Measurements from ENCODE around the gene PTPRD.
A peak's percentile ranks its signal among the peaks of the same experiment; 100 is the strongest.

PTPRD gene

DNA sequence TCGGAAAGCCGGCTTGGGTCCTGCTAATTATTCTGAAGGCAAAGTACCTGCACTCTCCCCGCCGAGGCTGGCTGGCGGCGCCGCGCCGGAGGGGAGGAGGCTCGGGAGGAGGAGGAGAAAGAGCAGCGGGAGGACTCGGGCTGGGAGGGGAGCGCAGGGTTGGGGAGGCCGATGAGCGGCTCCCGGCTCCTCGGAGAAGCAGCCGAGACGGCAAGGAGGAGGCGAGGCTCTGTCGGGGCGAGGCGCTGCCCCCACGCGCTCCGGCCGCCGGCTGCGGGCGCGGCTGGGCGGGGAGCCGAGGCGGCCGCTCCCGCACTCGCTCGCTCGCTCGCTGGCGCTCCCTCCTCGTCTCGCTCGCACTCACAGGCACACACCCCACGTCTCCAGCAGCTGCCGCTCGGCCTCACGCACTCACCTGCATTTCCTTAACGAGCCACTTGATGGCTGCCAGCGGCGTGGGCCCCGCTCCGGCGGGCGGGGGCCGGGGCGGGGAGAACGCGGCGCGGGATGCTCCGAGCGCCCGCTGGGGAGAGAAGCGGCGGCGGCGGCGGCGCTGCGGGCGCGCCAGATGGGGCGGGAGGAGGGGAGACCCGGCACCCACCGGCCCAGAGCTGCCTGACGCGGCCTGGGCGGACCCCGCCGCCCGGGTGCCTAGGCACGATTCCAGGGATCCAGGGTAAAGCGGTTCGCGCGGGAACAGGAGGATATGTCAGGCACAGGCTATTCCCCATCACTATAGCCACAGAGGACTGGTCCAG, at the start of gene PTPRD:
TSS of gene PTPRD (minus strand) at position 362 of the 758 bp plus-strand sequence.
- DNase-seq = peak; percentile 1

DNA sequence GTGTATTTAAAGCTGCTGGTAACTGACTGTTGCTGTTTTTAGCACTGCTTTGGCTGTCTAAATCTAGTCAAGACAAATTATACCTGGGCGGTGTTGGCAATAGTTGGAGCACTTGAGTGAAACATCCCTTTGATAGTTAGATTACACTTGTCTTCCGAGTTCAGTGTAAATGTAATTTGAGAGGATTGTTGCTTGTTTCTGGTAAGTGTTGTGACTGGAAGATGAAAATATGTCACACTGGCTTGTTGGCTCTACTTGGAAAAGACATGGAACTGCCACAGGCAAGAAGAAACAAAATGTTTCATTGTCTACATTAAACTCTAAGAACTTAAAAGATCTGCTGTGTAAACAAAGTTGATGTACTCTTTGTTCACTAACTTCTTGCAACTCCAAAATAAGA, 49.2 kb upstream of the PTPRD start:
- no peak for DNase-seq

DNA sequence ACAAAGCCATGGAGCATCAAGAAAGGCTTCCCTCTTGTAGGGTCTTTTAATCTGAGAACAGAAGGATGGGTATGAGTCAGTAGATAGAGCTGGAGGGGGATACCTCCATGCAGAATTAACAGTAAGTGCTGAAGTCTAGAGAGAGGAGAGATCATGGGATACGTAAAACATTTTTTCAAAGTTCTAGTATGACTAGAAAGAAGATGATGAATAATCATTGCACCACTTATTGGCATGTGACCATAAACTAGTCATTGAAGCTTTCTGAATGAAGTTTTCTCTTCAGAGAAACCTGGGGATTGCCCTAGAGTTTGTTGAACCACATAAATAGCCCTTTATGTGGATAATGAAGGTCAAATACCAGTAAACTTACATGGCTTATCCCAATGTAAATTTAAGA, 48.6 kb upstream of the PTPRD start:
- DNase-seq = no peak

DNA sequence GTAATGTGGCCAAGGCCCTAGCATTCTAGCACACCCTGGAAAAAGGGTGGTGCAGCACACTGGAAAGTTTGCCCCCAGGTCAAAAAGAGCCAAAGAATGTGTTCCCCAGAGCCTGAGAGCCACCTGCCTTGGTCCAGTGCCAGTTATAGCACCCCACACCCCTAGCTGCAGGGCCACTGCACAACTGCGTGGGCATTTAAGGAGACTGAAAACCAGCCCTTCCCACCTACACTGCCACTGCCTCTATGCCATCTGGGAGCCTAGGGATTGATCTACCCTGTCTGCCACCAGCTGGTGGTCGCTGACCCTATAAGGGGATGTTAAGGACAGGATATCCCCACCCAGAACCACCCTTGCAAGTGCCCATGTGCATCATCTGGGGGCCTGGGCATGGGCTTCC, 38.2 kb upstream of the PTPRD start:
- DNase-seq = no peak

DNA sequence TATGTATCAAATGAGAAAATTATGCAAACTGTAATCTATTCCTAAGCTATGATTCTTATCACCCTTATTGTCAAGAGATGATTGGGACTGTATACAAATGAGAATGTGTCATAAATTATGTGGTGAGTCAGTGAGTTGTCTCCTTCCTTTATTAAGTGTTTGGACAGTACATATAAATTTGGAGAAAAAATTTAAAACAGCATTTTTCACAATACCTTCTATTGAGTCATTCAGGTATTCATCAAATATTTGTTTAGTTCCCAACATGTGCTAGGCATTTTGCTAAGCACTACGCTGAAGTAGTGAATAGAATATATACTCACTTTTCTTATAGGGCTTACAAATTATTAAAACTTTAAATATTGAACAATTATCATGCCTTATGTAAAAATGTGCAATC, 36.3 kb upstream of the PTPRD start:
- no peak for DNase-seq

DNA sequence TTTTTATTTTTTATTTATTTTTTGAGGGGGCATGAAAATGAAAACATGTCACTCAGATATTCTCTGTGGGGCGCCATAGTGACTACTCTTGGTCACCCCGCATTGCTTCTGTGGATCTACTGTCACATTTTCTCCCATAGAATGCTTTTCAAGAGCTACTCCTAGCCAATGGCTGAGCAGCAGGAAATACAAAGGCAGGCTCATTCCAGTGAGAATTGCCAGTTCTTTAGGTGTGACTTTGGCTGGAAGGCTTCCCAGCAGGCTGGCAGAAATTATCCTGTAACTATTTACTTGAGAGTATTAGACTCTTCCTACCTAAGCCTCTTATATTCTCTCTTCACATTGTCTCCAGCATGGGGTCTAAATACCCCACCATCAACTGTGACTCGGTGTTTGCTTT, 21.0 kb upstream of the PTPRD start:
- DNase-seq = no peak

DNA sequence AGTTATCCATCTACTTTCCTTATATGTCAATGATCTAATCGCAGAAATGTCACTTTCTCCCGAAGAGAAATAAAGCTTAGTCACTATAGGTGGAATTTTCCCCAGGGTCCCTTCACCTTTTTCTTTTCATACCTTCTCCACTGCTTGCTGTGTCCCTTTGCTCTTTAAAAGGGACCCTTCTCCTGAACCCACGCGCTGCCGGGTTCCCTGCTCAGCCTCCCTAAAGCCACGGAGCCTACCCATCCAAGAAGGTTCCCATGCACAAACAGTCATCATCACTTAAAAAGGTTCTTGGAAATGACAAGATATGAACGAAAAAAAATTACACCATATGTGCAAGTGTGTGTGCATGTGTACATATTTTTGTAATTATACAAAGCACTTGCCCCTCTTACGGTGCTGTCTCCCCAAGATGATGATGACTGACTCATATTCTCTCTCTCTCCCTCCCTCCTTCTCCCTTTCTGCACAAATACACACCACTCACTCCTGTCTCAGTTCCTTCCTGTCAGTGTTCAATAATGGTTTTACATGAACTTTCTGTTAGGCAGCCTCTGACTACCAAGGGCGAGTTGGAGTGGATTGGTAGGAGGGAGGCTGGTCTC, 1.5 kb upstream of the PTPRD start:
- no peak for DNase-seq

DNA sequence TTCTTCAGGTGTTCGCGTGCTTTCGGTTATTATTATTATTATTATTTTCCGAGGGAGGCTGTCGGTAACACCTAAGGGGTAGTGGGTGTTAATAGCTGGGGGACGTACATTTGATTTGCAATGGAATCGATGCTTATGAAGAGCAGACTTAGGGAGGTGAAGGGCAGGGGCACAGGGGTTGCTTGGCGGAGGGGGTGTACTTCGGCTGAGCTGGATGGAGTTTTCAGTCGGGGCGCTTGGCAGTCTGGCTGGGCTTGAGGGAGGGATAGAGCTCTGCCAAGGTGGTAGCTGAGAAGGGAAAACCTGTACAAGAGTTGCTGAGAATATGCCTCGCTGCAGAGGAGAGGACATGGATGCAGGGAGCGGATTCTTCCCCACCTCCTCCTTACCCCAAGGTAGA, 617 bp upstream of the PTPRD start:
- DNase-seq = no peak

DNA sequence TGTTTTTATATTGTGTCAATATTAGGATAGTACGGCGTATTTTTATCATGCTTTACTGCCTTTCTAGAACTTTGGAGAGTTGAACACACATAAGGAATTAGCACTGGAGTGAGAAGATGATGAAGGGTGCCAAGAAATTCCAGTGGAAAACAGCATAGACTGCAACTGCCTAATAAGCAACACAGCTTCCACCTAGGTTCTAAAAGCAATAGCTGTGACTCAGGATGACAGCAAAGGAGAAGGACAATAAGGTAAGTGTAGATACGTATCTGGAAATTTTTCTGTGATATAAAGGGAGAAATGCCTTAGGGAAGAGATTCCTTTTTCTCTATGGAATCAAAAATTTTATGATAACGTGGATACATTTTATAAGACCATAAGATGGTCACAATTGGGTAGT, 7.4 kb downstream of the PTPRD start:
- DNase-seq = no peak

DNA sequence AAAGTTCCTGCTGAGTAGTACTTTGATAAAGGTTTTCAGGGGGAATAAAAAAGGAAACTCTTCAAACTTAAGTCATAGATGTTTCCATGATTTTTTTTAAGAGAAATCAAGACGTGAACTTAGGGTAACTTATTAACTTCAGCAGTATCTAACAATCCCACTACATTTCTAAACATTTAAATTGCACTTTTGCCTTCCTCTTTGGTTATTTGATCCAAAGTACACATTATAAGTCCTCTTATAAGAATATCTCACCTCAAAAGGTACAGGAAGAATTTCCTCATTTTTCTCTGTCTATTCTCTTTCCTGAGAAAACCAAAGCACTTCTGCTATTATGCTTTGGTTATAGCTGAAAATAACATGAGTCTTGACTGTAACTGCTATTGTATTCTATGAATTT, 7.9 kb downstream of the PTPRD start:
- no peak for DNase-seq

DNA sequence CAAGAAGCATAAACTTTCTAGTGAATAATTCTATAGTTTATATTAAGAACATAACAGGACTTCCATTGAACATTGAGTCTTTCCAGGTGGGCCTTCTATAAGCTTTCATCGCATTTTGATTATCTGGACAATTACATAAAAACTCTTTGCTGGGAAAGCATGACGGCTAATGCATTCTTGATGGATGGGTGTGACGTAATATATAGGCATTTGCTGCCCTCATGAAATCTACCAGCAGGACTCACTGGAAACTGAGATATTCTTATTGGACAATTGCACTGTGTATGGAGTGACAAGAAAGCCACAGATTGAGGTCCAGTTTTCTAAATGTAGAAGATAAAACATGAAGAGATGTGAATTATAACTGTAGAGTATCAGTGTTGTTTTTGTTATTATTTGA, 15.0 kb downstream of the PTPRD start:
- DNase-seq = no peak

DNA sequence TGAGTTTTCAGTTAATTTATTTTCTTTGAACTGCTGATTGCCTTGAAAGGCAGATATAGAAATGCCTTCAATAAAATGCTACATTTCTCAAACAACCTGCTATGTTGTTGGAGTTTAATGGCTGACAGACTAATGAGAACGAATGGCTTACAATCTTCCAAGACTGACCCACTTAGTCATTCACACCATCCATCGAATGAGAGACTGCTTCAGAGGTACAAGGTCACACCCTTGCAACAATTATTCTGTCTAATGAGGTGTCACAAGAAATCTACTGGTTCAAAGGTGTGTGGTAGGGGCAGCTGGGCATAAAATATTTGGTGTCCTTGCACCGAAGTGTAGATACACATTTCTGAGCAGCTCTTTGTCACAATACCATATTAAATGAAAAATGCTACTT, 18.3 kb downstream of the PTPRD start:
- DNase-seq = no peak

DNA sequence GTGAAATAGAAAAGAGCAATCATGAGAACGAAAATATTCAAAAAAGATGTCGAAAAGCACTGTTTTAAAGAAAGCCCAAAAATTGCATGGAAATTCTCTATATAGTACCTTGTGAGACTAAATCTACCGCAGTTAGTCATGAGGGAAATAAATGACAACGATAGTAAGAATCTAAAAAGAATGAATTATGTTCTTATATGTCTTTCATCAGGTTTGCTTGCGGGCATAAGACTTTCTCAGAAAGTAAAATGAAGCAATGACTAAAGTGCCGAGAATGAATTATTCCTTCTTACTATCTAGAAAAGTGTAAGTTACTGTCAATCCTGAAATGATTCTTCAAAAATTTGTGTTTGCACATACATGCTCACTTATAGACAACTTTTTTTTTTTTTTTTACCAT, 26.4 kb downstream of the PTPRD start:
- no peak for DNase-seq

DNA sequence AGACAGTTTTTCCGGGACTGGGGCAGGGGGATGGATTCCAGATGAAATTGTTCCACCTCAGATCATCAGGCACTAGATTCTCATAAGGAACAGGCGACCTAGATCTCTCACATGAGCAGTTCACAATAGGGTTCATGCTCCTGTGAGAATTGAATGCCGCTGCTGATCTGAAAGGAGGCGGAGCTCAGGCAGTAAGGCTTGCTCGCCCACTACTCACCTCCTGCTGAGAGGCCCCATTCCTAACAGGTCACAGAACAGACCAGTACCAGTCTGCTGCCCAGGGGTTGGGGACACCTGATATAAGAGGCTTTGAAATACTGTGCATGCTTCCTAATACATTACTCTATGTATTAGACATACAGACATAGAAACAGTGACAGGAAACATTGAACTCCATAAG, 41.1 kb downstream of the PTPRD start:
- no peak for DNase-seq

DNA sequence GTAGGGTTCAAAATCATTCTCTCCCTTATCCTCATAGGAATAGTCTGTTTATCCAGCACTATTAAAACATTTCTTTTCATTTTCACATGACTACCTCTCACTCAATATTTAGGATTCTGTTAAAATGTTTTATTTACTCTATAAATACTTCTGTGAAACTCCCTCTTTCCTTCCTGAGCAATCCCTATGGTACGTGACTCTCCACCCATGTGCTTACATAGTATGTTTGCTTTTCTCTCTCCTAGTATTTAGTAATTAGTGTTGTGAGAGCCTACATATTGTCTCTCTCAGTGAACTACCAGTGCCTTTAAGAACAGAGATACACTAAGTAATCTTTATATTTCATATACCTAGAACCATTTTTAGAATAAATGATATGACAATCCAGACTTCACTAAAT, 46.0 kb downstream of the PTPRD start:
- DNase-seq = no peak

DNA sequence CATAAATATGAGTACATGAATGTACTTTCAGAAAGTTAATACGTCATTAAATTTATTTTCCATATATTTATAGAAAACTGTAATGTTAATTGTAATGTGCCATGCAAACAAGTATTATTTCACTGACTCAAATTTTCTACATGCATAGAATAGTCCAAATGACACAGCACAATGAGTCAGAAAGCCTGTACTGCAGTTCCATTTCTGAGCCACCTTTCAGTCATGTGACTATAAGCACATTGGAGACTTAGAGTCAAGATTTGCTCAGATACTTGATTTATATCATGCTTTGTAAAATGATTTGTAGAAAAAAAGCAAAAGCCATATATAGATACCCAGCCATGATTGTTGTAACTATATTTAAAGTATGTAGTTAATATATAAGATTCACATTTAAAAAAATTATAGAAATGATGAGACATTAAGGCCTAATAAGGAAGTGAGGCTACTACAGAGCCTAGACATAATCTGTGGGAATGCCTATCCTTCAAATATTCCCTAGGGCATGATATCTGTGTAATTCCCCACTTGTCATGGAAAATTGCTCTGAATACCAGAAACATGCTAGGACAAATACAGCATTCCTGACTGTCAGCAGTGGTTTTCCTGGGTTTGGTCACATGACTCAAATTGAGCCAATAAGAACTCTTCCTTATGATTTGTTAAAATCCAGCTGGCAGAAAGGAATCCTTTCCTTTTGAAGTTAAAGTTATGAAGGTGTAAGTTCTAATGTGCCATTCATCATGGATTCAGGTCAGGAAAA, 50.0 kb downstream of the PTPRD start:
- DNase-seq = no peak

DNA sequence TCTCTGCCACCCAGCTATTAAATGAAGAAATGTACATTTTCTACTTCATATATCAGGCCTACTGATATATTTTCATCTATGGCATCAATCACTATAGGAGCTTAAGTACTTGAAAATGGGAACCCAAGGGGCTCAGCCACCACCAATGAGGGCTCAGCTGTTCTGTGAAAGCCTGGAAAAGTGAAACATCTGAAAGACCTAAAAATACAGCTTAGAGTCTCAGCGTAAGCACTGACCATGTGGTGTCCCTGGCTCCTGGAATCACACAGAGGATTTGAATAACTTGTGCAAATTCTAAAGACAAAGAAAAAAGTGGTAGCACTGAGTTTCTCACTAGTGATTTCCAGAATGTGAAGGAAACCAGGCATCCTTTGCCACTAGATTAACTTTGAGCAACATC, 64.5 kb downstream of the PTPRD start:
- no peak for DNase-seq

DNA sequence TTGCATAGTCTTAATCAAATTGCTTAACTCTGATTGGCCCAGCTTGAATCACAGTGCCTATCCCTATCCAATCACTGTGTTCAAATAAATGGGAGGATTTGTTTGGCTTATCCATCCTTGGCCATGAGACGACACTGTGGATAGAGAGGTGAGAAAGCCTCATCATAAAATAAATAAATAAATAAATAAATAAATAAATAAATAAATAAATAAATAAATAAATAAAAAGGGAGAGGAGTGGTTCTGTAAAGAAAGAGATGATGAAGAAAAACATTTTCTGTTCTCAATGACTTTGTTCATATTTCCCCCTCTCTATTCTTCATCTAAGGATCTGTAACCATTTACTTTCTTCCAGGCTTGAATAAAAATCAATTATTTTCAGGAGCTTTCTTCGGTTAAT, 74.7 kb downstream of the PTPRD start:
- DNase-seq = no peak

DNA sequence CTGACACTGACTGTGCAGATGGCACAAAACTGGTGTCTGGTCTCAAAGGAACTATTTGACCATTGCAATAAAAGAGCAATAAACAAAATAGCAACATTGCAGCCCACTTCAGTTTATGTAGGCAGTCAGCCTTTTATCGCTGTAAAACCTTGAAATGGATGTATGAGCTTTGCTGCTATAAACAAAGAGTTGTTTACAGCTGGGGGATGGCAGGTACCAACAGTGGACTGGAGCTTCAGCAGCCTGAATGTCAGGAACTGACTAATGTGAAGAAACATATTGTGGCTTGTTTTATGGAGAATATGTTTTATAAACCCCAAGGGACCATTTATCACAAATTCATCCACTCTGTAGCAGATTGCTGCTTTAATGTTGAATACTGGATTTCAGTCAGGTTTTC, 78.0 kb downstream of the PTPRD start:
- no peak for DNase-seq

DNA sequence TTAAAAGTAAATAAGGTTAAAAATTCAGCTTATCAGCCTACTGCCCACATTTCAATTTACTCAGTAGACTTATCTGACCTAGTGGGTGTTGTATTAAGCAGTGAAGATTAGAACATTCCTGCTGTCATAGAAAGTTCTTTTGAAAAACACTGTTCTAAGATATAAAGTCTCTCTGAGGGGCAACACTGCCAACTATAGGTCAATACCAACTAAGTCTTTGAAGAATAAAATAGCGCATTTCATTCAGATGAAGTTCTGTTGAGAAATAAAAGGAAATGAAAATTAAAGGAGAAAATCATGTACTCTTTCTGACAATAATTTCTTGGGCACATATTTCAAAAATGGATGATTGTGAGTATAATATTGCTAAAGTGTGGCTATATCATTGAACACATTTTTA, 86.8 kb downstream of the PTPRD start:
- no peak for DNase-seq

DNA sequence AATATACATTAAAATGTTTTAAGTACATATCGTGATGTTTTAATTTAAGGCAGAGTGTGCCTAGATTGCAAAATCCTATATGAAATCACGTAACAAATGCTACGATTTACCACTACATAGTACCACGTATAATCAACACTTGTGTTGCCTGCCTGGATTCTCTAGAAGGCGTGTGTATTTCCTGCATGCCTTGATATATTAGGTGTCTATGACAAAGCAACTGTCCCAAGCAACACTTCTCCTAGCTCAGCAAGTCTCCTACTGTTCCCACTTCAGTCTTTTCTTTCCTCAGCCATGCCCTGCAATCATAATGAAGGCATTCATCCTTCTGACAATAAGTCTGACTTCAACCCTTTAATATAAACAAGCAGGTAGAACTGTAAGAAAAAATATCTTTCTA, 89.6 kb downstream of the PTPRD start:
- DNase-seq = no peak

DNA sequence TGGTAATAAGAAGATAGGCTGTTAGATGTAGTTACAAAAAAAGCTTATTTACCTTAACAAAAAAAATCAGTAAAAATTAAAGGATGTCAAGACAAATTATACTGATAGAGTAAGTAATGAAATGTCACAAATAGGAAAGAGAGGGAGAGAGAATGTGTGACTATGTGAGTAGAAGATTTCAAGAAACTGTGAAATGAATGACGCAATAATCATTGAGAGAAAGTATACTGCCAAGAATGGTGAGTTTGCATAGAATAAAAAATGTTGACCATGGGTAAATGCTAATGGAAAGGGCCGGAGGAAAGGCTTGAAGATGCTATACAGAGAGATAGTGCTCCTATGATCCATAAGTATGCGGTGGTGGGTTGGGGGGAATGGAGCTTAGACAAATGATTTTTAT, 100.7 kb downstream of the PTPRD start:
- no peak for DNase-seq

DNA sequence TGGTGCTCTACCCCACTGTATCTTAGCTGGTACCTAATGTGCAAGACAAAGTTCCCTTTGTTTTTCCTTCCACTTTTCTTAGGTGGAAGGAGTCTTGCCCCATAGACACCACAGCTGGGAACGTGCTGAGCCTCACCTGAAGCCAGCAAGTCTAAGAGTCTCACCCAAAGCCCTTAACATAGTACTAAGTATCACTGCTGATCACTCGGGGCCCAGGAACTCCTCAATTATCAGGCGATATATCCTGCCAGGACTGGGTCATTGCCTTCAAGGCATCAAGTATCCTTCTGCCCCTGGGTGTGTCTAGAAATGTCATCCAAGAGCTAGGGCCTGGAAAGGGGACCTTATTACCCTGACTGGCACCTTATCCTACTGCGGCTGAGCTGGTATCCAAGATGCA, 123.9 kb downstream of the PTPRD start:
- no peak for DNase-seq

DNA sequence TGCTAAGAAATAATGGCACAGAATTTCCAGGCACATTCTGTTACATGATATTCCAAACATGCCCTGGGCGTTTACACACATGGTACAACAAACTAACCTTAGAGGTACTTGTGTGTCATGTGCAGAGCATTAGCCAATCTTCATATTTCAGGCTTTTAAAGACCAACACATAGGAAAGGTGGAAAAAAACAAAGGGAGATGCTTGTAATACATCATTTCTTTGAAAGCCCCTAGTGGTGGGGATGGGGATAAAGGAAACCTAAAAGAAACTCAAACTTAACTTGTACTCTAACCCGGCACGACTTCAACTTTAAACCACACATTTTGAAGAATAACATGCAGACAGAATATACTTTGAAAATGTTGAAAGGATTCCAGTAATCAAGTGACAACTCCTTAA, 133.6 kb downstream of the PTPRD start:
- DNase-seq = no peak

Data from EL (cell line).